Measurements from ENCODE around the gene CNPY3. TPM values are rescaled to one million over a fixed set of nuclear protein-coding genes. Genes with fewer than 3 reads are reported as not detected.

CNPY3 gene
- polyA plus RNA-seq, 1 of the 3 experiments (the other 2 are of a cell fraction), result 77.5 TPM

DNA sequence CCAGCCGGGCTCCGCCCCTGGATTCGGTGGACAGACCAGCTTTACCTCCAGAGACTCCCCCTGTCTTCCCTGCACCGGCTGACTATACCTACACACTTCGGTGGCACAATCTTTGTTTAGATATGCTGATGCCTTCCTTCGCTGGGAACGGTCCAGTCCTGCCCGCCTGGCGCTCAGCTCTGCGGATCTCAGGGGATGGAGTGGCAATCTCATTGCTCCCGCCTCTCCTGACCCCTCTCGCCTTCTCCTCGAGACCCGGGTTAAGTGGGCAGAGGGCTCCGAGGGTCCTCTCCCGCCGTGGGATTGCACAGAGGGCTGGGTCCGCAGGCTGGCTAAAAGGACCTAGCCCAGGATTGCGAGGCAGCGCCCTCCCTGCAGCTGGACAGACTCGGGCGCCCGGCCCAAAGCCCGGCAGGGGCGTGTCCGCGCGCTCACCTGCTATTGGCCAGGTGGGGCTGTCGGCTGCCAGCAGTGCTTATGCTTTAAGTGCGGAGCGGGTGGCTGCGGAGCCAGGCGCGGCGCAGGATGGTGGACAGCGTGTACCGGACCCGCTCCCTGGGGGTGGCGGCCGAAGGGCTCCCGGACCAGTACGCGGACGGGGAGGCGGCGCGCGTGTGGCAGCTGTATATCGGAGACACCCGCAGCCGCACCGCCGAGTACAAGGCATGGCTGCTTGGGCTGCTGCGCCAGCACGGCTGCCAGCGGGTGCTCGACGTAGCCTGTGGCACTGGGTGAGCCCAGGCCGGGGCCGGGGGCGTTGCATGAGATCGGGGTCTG, 31.2 kb downstream of the CNPY3 start, which contains the start of gene GNMT (continued):
- TF ChIP-seq, protein P1, sequence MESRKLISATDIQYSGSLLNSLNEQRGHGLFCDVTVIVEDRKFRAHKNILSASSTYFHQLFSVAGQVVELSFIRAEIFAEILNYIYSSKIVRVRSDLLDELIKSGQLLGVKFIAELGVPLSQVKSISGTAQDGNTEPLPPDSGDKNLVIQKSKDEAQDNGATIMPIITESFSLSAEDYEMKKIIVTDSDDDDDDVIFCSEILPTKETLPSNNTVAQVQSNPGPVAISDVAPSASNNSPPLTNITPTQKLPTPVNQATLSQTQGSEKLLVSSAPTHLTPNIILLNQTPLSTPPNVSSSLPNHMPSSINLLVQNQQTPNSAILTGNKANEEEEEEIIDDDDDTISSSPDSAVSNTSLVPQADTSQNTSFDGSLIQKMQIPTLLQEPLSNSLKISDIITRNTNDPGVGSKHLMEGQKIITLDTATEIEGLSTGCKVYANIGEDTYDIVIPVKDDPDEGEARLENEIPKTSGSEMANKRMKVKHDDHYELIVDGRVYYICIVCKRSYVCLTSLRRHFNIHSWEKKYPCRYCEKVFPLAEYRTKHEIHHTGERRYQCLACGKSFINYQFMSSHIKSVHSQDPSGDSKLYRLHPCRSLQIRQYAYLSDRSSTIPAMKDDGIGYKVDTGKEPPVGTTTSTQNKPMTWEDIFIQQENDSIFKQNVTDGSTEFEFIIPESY (IDR thresholded peaks at IDR 0.05; ENCODE audit: borderline replicate concordance, low read depth), result no peak
- no peak for TF ChIP-seq GABPA (IDR thresholded peaks at IDR 0.05; ENCODE audit: low read depth)
- TF ChIP-seq, protein P2, sequence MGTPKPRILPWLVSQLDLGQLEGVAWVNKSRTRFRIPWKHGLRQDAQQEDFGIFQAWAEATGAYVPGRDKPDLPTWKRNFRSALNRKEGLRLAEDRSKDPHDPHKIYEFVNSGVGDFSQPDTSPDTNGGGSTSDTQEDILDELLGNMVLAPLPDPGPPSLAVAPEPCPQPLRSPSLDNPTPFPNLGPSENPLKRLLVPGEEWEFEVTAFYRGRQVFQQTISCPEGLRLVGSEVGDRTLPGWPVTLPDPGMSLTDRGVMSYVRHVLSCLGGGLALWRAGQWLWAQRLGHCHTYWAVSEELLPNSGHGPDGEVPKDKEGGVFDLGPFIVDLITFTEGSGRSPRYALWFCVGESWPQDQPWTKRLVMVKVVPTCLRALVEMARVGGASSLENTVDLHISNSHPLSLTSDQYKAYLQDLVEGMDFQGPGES (IDR thresholded peaks at IDR 0.05; ENCODE audit: low read depth, low read length), result no peak
- no peak for TF ChIP-seq RAD21 (IDR thresholded peaks at IDR 0.05; ENCODE audit: low read length)
- TF ChIP-seq SMC3 (IDR thresholded peaks at IDR 0.05; ENCODE audit: low read depth, low read length), result no peak

DNA sequence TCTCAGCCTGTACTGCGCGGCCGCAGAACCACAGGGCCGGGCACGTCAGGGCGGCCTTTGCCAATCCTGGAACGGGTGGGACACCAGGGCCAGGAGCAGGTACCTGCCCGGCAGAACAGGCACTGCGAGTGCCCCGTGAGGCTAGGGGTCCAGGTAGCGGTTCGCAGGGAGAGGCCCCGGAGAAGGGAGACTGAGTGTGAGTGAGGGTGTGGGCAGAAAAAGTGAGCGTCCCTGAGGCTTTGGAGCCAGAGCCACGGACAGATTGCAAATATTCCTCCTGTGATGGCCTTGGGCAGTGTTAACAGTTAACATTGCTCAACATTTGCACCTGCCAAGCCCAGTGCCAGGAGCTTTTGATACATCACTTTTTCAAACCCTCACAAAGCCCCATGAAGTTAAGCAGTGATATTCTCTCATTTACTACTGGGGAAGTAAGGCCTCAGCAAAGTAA, 31.8 kb downstream of the CNPY3 start:
- Histone ChIP-seq H2AFZ (ENCODE audit: low read depth) (no peak overlapping the region), H3K27me3 (ENCODE audit: insufficient read depth) (no peaks in the 10 kb centered on the region), H3K27ac (ENCODE audit: low read depth in 2 of 2, low read length in 1 of 2) (no peak overlapping the region), H3K4me2 (no peak overlapping the region), H3K79me2 (ENCODE audit: insufficient read depth) (no peaks in the 10 kb centered on the region), H4K20me1 (ENCODE audit: insufficient read depth) (no peaks in the 10 kb centered on the region), H3F3A (replicated peaks; ENCODE audit: insufficient read depth) (no peaks in the 10 kb centered on the region), H3K4me1 (ENCODE audit: control insufficient read depth in 1 of 2, insufficient read depth in 2 of 2, low read depth in 1 of 2, low read length in 1 of 2) (peaks cover 0 to 7% of the 10 kb centered on the region in 2 experiments; a peak in 1 of 4 replicates), H3K9me3 (no peaks in the 10 kb centered on the region), H3K9me2 (no peaks in the 10 kb centered on the region), H3K4me3 (ENCODE audit: low read depth in 2 of 2, low read length in 1 of 2) (peak overlapping the region in 1 of 2 experiments; percentile 34; a peak in 2 of 4 replicates), H3K9ac (no peak overlapping the region), H3K36me3 (replicated peaks in 1 of 2; ENCODE audit: control insufficient read depth in 1 of 2, insufficient read depth in 2 of 2, low read length in 1 of 2) (peaks cover 0 to 19% of the 10 kb centered on the region in 2 experiments)
- ChIA-PET POLR2A (interaction anchor here (0.5 to 1.2 kb wide), 3 partner anchors 8 to 32 kb away, joined by 3 to 8 read pairs (median 4); partner anchors contain the start of gene CNPY3), CTCF (interaction anchor here (1.2 kb wide), 1 partner anchor 75 kb away, joined by 3 read pairs; no protein-coding TSS in a partner anchor)
- TF ChIP-seq RFX5 (IDR thresholded peaks at IDR 0.05; ENCODE audit: low read length), result no peak
- 74% methylated on average over 15 of the region's 15 CpGs for WGBS (ENCODE audit: low lambda C conversion rate)
- DNase-seq, result no peak

DNA sequence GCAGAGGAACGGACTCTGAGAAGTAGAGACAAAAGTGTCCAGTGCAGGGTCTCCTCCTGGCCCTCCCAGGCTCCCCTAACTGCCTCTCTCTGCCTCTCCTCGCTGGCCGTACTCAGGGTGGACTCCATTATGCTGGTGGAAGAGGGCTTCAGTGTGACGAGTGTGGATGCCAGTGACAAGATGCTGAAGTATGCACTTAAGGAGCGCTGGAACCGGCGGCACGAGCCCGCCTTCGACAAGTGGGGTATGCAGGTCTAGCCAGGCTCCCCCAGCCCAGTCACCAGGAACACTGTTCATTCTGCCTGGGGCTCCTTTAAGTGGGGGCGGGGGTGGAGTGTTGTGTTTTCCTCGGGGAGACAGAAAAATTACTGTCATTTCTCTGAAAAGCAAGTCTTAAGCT, 32.8 kb downstream of the CNPY3 start:
- POLR2A ChIA-PET, result interaction anchor here (2.1 kb wide), 1 partner anchor 17 kb away, joined by 4 read pairs; the partner anchor contains the start of gene PEX6
- no peaks in the 10 kb centered on the region for H3K27me3 ChIP-seq (ENCODE audit: insufficient read depth)
- H3K4me1 ChIP-seq (ENCODE audit: control insufficient read depth in 1 of 2, insufficient read depth in 2 of 2, low read depth in 1 of 2, low read length in 1 of 2), result peaks cover 0 to 7% of the 10 kb centered on the region in 2 experiments; a peak in 1 of 4 replicates
- no peaks in the 10 kb centered on the region for H3F3A ChIP-seq (replicated peaks; ENCODE audit: insufficient read depth)
- DNase-seq, result no peak
- no peak overlapping the region for H3K9ac ChIP-seq
- no peaks in the 10 kb centered on the region for H3K9me2 ChIP-seq
- H3K36me3 ChIP-seq (replicated peaks in 1 of 2; ENCODE audit: control insufficient read depth in 1 of 2, insufficient read depth in 2 of 2, low read length in 1 of 2), result peaks cover 0 to 25% of the 10 kb centered on the region in 2 experiments
- no peaks in the 10 kb centered on the region for H3K9me3 ChIP-seq
- 88% methylated on average over 8 of the region's 12 CpGs for WGBS (ENCODE audit: low lambda C conversion rate)
- CTCF ChIA-PET, result no interaction called here
- H4K20me1 ChIP-seq (ENCODE audit: insufficient read depth), result no peaks in the 10 kb centered on the region
- H3K4me2 ChIP-seq, result no peak overlapping the region
- no peak overlapping the region for H2AFZ ChIP-seq (ENCODE audit: low read depth)
- H3K4me3 ChIP-seq (ENCODE audit: low read depth in 2 of 2, low read length in 1 of 2), result no peak overlapping the region
- no peaks in the 10 kb centered on the region for H3K79me2 ChIP-seq (ENCODE audit: insufficient read depth)
- no peak overlapping the region for H3K27ac ChIP-seq (ENCODE audit: low read depth in 2 of 2, low read length in 1 of 2)
- TF ChIP-seq NFIC (IDR thresholded peaks at IDR 0.05; ENCODE audit: borderline replicate concordance), result no peak
- no peak for TF ChIP-seq FOXM1 (IDR thresholded peaks at IDR 0.05; ENCODE audit: low read depth)
- TF ChIP-seq ELF1 (IDR thresholded peaks at IDR 0.05), result no peak
- no peak for TF ChIP-seq RFX5 (IDR thresholded peaks at IDR 0.05; ENCODE audit: low read length)
- TF ChIP-seq GABPA (IDR thresholded peaks at IDR 0.05; ENCODE audit: low read depth), result no peak
- TF ChIP-seq GATA2 (CRISPR knock-in tag; IDR thresholded peaks at IDR 0.05), result no peak
- no peak for TF ChIP-seq MEF2A (IDR thresholded peaks at IDR 0.05; ENCODE audit: borderline replicate concordance, low read depth)
- no peak for TF ChIP-seq POLR2AphosphoS5 (IDR thresholded peaks at IDR 0.05; ENCODE audit: low read depth, low read length)
- TF ChIP-seq, protein P3, sequence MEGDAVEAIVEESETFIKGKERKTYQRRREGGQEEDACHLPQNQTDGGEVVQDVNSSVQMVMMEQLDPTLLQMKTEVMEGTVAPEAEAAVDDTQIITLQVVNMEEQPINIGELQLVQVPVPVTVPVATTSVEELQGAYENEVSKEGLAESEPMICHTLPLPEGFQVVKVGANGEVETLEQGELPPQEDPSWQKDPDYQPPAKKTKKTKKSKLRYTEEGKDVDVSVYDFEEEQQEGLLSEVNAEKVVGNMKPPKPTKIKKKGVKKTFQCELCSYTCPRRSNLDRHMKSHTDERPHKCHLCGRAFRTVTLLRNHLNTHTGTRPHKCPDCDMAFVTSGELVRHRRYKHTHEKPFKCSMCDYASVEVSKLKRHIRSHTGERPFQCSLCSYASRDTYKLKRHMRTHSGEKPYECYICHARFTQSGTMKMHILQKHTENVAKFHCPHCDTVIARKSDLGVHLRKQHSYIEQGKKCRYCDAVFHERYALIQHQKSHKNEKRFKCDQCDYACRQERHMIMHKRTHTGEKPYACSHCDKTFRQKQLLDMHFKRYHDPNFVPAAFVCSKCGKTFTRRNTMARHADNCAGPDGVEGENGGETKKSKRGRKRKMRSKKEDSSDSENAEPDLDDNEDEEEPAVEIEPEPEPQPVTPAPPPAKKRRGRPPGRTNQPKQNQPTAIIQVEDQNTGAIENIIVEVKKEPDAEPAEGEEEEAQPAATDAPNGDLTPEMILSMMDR (IDR thresholded peaks at IDR 0.05), result no peak
- TF ChIP-seq SIN3A (IDR thresholded peaks at IDR 0.05; ENCODE audit: borderline replicate concordance, low read depth, low read length), result no peak
- TF ChIP-seq, protein P1 (IDR thresholded peaks at IDR 0.05; ENCODE audit: borderline replicate concordance, low read depth), result no peak
- TF ChIP-seq TCF12 (IDR thresholded peaks at IDR 0.05), result no peak
- TF ChIP-seq, protein P4, sequence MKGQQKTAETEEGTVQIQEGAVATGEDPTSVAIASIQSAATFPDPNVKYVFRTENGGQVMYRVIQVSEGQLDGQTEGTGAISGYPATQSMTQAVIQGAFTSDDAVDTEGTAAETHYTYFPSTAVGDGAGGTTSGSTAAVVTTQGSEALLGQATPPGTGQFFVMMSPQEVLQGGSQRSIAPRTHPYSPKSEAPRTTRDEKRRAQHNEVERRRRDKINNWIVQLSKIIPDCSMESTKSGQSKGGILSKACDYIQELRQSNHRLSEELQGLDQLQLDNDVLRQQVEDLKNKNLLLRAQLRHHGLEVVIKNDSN (IDR thresholded peaks at IDR 0.05; ENCODE audit: borderline replicate concordance, low read depth), result no peak
